Measurements from ENCODE around the gene SLC50A1. TPM values are rescaled to one million over a fixed set of nuclear protein-coding genes. Genes with fewer than 3 reads are reported as not detected.

The SLC50A1 gene
- total and polyA plus RNA-seq, 8 donors, result 4.5 to 114 (median 39.9) TPM

- 48 to 69% (median 51%) methylated on average over 9 to 11 of the region's 11 CpGs for WGBS, 5 donors
- intact Hi-C loops (cut with DNase I; ENCODE audit: low total_unique reads), result loop anchor here (10.0 kb wide), 1 partner anchor 47 kb away; no protein-coding TSS in a partner anchor
Observed at GRCh38 chr1:155177192-155177917, 41.7 kb downstream of the SLC50A1 start.

DNA sequence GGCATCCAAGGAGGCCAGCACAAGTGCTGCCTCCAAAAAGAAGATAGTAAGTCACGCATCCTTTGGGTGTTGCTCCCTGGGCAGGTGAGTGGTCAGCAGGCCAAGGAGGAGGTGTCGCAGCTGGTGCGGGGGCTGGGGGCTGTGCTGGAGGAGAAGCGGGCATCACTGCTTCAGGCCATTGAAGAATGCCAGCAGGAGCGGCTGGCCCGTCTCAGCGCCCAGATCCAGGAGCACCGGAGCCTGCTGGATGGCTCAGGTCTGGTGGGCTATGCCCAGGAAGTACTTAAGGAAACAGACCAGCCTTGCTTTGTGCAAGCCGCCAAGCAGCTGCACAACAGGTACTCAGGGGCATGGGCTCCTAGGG lies 42.2 kb downstream of the SLC50A1 start:
- H3K36me3 ChIP-seq, result peaks cover 0 to 16% (median 0%) of the 10 kb centered on the region in 4 donors
- intact Hi-C loops (cut with DNase I; ENCODE audit: low total_unique reads), result loop anchor here (10.0 kb wide), 1 partner anchor 47 kb away; no protein-coding TSS in a partner anchor
- no peaks in the 10 kb centered on the region for H3K9me3 ChIP-seq
- TF ChIP-seq POLR2AphosphoS5 (IDR thresholded peaks at IDR 0.05) (no peak), CTCF (IDR thresholded peaks at IDR 0.05) (no peak)
- peaks cover 40 to 85% (median 79%) of the 10 kb centered on the region in 4 donors for H3K4me1 ChIP-seq
- peaks cover 0 to 19% (median 6%) of the 10 kb centered on the region in 3 donors for H3K27me3 ChIP-seq
- H3K4me3 ChIP-seq, result no peak overlapping the region
- 95 to 98% (median 97%) methylated on average over 9 of the region's 9 CpGs for WGBS, 5 donors
- H3K27ac ChIP-seq, result peak overlapping the region; percentile 34 to 96 (median 81)
- DNase-seq, result peak; percentile 27 to 30

More at GRCh38 chr1:155177192-155177917, 41.7 kb downstream of the SLC50A1 start:
- H3K4me1 ChIP-seq, result peaks cover 43 to 88% (median 81%) of the 10 kb centered on the region in 4 donors
- DNase-seq, result peak; percentile 64 to 72
- TF ChIP-seq CTCF (IDR thresholded peaks at IDR 0.05) (no peak), POLR2AphosphoS5 (IDR thresholded peaks at IDR 0.05) (no peak), EP300 (IDR thresholded peaks at IDR 0.05) (no peak), POLR2A (IDR thresholded peaks at IDR 0.05) (no peak)
- H3K27me3 ChIP-seq, result peaks cover 0 to 19% (median 6%) of the 10 kb centered on the region in 3 donors
- H3K9me3 ChIP-seq, result no peaks in the 10 kb centered on the region
- no peak overlapping the region for H3K4me3 ChIP-seq
- H3K36me3 ChIP-seq, result peaks cover 0 to 16% (median 0%) of the 10 kb centered on the region in 4 donors
- peak overlapping the region; percentile 34 to 96 (median 81) for H3K27ac ChIP-seq

GRCh38 chr1:155178441-155179111 lies 42.9 kb downstream of the SLC50A1 start:
- Histone ChIP-seq H3K27ac (peak overlapping the region; percentile 73 to 96 (median 81)), H3K9me3 (no peaks in the 10 kb centered on the region), H3K4me3 (no peak overlapping the region), H3K4me1 (peaks cover 36 to 81% (median 75%) of the 10 kb centered on the region in 4 donors), H3K27me3 (peaks cover 0 to 19% (median 6%) of the 10 kb centered on the region in 3 donors), H3K36me3 (peaks cover 0 to 16% (median 0%) of the 10 kb centered on the region in 4 donors)
- TF ChIP-seq POLR2AphosphoS5 (IDR thresholded peaks at IDR 0.05) (peak in 2 of 3 donors; percentile 17 to 38), POLR2A (IDR thresholded peaks at IDR 0.05) (no peak)
- intact Hi-C loops (cut with DNase I; ENCODE audit: low total_unique reads), result loop anchor here (10.0 kb wide), 1 partner anchor 46 kb away; no protein-coding TSS in a partner anchor
- peak; percentile 28 to 33 for DNase-seq
- WGBS, 5 donors, result 69 to 77% (median 75%) methylated on average over 20 to 30 of the region's 30 CpGs

- H3K4me3 ChIP-seq, result no peak overlapping the region
- intact Hi-C loops (cut with DNase I; ENCODE audit: low total_unique reads), result loop anchor here (10.0 kb wide), 1 partner anchor 45 kb away; no protein-coding TSS in a partner anchor
- peaks cover 29 to 81% (median 73%) of the 10 kb centered on the region in 4 donors for H3K4me1 ChIP-seq
- TF ChIP-seq POLR2AphosphoS5 (IDR thresholded peaks at IDR 0.05), result peak in 1 of 3 donors; percentile 12
- TF ChIP-seq CTCF (IDR thresholded peaks at IDR 0.05), result no peak
- peaks cover 0 to 16% (median 0%) of the 10 kb centered on the region in 4 donors for H3K36me3 ChIP-seq
- H3K9me3 ChIP-seq, result no peaks in the 10 kb centered on the region
- peak; percentile 46 to 49 for DNase-seq
- H3K27me3 ChIP-seq, result peaks cover 0 to 11% (median 2%) of the 10 kb centered on the region in 3 donors
- peak overlapping the region; percentile 46 to 96 (median 81) for H3K27ac ChIP-seq
- WGBS, 5 donors, result 41 to 74% (median 57%) methylated on average over 29 to 31 of the region's 31 CpGs
Observed at GRCh38 chr1:155179112-155180031, 43.7 kb downstream of the SLC50A1 start.
